ENCODE data around the gene GSK3B.

Gene GSK3B

GRCh38 chr3:119981386-119981785 lies 112.9 kb downstream of the GSK3B start:
- FAIRE-seq (no peak), DNase-seq (ENCODE audit: insufficient read length, low spot score) (no peak)
- TF ChIP-seq POLR2A (IDR thresholded peaks at IDR 0.05; ENCODE audit: low read depth, low read length), result no peak

DNA sequence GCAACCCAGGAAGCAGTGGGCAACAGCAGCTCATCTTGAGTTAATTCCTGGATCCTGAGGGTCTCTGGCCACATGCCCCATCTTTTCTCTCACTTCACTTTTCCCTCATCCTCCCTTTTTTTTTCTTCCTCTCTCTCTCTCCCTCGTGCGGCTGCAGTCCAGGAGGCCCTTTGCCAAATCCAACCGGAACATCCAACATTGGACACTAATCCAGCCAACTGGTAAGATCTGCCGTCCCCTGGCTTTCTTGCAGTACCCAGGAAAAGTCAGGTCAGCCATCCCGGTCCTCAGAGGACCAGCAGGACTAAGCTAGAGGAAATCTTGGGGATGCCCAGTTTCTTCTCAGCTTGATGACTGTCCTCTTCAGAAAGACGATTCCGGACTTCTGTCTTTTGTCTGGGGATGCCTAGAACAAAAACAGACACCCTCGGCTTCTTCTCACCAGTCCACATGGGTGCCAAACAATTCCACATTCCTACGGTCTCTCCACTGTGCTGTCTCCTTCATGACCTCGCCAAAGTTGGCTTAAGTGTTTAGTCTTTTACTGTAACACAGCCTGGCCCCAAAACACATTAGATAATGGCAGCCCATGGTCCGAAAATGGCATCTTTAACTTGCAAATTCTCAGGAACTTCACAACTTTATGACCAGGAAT lies 115.6 kb downstream of the GSK3B start:
- TF ChIP-seq POLR2A (IDR thresholded peaks at IDR 0.05; ENCODE audit: low read depth, low read length), result no peak
- no peak for DNase-seq (ENCODE audit: insufficient read length, low spot score)
- FAIRE-seq, result no peak

- no peak for DNase-seq (ENCODE audit: insufficient read length, low spot score)
- peak; percentile 58 for FAIRE-seq
- no peak for TF ChIP-seq POLR2A (IDR thresholded peaks at IDR 0.05; ENCODE audit: low read depth, low read length)
These were observed 116.9 kb downstream of the GSK3B start for GRCh38 chr3:119977353-119977752.

- peak; percentile 36 for FAIRE-seq
- TF ChIP-seq POLR2A (IDR thresholded peaks at IDR 0.05; ENCODE audit: low read depth, low read length), result no peak
- DNase-seq (ENCODE audit: insufficient read length, low spot score), result no peak
These were observed 118.0 kb downstream of the GSK3B start for GRCh38 chr3:119976214-119976613.

- DNase-seq (ENCODE audit: insufficient read length, low spot score), result no peak
- no peak for TF ChIP-seq POLR2A (IDR thresholded peaks at IDR 0.05; ENCODE audit: low read depth, low read length)
- peak; percentile 69 for FAIRE-seq
These were observed 119.6 kb downstream of the GSK3B start for GRCh38 chr3:119974656-119975055.

DNA sequence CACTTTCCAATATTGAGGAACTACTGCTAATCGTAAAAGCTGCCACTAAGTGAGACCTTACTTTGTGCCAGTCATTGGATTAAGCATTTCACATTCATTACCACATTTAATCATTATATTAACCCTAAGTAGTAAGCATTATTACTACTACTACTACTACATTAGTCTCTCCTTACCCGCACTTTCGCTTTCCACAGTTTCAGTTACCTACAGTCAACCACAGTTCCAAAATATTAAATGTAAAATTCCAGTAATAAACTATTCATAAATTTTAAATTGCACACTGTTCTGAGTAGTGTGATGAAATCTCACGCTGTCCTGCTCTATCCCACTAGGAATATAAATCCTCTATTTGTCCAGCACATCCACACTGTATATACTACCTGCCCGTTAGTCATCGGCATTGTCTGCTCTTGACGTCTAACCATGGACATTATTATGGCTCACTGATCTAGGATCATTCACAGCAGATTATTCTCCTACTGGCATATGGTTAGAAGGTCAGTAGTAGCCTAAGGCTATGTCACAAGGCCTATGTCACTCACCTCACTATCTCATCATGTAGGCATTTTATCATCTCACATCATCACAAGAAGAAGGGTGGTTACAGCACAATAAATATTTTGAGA lies 121.1 kb downstream of the GSK3B start:
- no peak for TF ChIP-seq POLR2A (IDR thresholded peaks at IDR 0.05; ENCODE audit: low read depth, low read length)
- DNase-seq (ENCODE audit: insufficient read length, low spot score) (no peak), FAIRE-seq (peak; percentile 27)

DNA sequence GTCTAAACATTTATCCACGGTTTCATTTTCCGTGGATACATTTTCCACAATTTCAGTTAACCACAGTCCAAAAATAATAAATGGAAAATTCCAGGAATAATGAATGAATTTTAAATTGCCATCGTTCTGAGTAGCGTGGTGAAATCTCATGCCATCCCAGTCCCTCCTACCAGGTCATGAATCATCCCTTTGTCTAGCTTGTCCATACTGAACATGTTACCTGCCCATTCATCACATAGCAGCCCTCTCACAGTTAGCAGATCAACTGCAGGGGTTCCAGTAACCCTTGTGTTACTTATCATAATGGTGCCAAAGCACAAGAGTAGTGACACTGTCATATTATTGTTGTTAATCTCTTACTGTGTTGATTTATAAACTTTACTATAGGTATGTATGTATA lies 124.5 kb downstream of the GSK3B start:
- peak; percentile 62 for FAIRE-seq
- DNase-seq (ENCODE audit: insufficient read length, low spot score), result no peak
- TF ChIP-seq POLR2A (IDR thresholded peaks at IDR 0.05; ENCODE audit: low read depth, low read length), result no peak

DNA sequence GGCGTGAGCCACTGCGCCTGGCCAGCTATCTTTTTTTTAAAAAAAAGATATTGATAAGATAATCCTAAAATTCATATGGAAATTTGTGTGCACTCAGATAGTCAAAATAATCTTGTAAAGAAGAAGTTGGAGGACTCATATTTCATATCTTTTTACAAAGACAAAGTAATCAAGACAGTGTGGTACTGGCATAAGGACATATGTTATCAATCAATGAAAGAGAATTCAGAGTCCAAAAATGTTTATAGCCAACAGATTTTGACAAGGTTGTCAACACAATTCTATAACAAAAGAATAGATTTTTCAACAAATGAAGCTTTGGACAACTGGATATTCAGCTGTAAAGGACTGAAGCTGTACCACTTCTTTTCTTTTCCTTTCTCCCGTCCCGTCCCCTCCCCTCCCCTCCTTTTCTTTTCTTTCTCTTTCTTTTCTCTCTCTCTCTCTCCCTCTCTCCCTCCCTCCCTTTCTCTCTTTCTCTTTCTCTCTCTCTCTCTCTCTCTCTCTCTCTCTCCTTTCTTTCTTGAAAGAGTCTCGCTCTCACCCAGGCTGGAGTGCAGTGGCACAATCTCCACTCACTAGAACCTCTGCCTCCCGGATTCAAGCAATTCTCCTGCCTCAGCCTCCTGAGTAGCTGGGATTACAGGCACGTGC lies 126.8 kb downstream of the GSK3B start:
- TF ChIP-seq POLR2A (IDR thresholded peaks at IDR 0.05; ENCODE audit: low read depth, low read length), result no peak
- DNase-seq (ENCODE audit: insufficient read length, low spot score), result no peak
- FAIRE-seq, result no peak

DNA sequence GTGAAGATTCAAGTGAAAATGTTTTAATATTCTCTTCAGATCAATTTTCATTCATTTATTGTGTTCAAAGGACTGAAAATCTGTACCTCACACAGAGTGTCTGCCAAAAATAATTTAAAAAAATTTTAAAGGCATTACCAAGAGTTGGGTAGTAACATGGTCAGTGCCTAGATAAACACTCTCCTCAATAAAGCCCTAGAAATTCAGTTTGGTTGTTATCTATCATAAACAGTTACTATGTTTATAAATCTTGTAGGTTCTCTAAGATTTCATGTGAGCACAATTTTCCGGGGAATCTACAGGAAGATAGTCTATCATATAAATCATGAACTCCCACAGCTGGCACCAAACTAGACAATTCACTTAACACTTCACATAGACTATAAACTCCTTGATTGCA lies 128.6 kb downstream of the GSK3B start:
- FAIRE-seq (peak; percentile 75), DNase-seq (ENCODE audit: insufficient read length, low spot score) (no peak)
- no peak for TF ChIP-seq POLR2A (IDR thresholded peaks at IDR 0.05; ENCODE audit: low read depth, low read length)

- no peak for TF ChIP-seq POLR2A (IDR thresholded peaks at IDR 0.05; ENCODE audit: low read depth, low read length)
These were observed 130.0 kb downstream of the GSK3B start for GRCh38 chr3:119964294-119964693.

DNA sequence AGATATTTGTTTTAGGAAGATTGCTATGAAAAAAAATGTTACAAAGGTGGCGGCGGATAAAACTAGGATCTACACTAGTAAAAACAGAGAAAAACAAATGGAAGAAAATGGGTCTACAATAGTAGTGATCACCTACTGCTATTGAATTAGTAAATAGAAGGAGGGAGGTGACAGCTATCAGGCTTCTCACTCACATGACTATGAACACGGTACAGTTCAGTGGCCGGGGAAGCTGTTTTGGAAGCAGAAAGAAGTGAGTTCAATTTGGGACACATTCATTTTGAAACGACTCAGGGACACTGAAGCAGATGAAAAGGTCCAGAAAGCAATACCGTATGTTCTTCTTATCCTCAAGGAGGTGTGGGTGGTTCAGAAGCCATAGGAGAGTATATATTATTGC lies 138.3 kb downstream of the GSK3B start:
- no peak for DNase-seq (ENCODE audit: insufficient read length, low spot score)
- peak; percentile 45 for FAIRE-seq
- no peak for TF ChIP-seq POLR2A (IDR thresholded peaks at IDR 0.05; ENCODE audit: low read depth, low read length)

More at GRCh38 chr3:119964294-119964693, 130.0 kb downstream of the GSK3B start:
- DNase-seq (ENCODE audit: insufficient read length, low spot score) (no peak), FAIRE-seq (no peak)

DNA sequence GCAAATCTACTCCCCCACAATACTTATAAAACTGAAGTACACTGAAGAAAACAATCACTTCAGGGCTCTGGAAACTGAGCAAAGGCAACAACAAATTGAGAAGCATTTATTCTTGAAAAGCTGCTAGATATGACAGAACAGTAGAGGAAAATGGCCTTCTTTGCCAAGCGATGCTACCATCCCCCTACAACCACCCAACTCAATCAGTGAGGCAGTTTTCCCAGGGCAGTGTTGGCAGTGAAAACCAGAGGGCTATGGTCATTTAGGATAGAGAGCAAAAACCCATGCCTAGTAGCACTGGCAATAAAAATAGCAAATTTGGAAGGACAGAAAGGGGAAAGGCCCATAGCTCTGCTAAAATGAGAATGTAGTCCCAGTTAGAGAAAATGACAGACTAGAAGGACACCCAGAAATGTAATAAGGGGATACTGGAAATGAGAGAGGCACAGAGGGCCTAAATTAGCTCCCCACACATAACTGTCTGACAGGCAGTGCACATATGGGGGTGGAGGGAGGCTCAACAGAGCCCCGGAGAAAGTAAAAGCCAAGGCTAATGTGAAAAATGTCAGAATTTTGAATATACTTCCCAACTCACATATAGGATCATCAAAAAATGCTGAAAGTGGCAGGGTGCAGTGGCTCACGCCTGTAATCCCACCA lies 143.5 kb downstream of the GSK3B start:
- no peak for TF ChIP-seq POLR2A (IDR thresholded peaks at IDR 0.05; ENCODE audit: low read depth, low read length)
- FAIRE-seq, result no peak
- DNase-seq (ENCODE audit: insufficient read length, low spot score), result no peak

DNA sequence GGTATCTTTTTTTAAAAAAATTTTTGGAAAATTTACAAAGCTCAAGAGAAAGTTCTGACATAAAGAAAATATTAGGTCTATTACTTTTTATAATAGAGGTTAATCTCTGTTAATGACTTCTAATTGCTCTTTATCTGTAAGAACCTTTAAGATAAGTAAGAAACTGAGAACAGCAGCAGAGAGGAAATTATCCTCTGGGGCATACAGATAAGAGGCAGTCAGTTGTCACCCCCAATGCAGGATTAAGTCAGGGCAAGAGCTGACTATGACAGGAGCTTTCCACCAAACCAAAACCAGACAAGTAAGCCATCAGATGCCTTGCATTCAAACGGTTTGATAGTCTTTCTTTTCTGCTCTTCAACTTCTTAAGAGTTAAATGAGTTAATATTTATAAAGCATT lies 149.0 kb downstream of the GSK3B start:
- FAIRE-seq (no peak), DNase-seq (ENCODE audit: insufficient read length, low spot score) (no peak)
- TF ChIP-seq POLR2A (IDR thresholded peaks at IDR 0.05; ENCODE audit: low read depth, low read length), result no peak

- FAIRE-seq, result no peak
- DNase-seq (ENCODE audit: insufficient read length, low spot score), result no peak
- TF ChIP-seq POLR2A (IDR thresholded peaks at IDR 0.05; ENCODE audit: low read depth, low read length), result no peak
These were observed 150.2 kb downstream of the GSK3B start for GRCh38 chr3:119944091-119944490.

Measured in H54 (cell line).